HG03175 (cell line): ENCODE measurements around the gene THOC3.
A peak's percentile ranks its signal among the peaks of the same experiment; 100 is the strongest.
"Not testable (repeated sequence)": the region's sequence is repeated elsewhere in the genome, so short reads cannot be mapped to it uniquely, and the experiment has no call there.

Experiments
- ATAC-seq: cut with Tn5 transposase; IDR thresholded peaks from one replicate; pipeline ENCODE4 v1.9.1; 2021; ENCODE audit warnings: mild to moderate bottlenecking, moderate library complexity; ENCODE audit not compliant: unreplicated experiment

The THOC3 gene

DNA sequence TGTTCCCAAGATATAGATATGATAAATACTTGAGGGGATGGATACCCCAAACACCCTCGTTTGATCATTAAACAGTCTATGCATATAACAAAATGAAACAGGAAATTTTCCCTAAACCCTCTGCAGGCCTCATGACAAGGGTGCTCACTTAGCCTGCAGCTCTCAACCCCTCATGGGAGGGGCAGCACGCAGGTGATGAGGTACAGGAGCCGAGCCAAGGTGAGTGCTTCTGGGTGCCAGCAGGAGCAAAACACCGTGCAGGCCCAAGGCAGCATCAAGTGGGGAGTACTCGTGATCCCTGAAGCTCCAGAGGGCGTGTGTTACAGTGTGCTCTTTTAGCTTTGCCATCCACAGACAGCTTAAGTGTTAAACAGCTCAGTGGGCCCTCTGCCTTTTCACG lies 24.9 kb downstream of the THOC3 start:
- not testable (repeated sequence) for ATAC-seq

DNA sequence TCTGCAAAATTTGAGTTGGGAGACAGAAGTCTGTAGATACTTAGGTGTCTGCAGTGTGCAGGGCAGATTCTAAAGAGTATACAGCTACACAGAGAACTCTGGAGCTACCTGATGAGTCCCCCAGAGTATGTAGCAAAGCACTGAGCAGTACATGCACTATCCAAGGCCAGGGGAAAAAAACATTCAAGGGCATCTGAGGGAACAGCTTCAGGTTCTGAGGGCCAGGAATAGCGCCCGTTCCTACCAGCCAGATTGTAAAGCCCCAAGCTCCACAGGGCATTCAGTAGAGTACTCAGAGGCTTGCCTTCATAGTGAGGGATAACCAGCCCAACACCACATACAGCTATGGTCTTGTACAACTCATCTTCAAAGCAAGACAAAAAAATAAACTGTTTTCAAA lies 27.5 kb downstream of the THOC3 start:
- not testable (repeated sequence) for ATAC-seq

DNA sequence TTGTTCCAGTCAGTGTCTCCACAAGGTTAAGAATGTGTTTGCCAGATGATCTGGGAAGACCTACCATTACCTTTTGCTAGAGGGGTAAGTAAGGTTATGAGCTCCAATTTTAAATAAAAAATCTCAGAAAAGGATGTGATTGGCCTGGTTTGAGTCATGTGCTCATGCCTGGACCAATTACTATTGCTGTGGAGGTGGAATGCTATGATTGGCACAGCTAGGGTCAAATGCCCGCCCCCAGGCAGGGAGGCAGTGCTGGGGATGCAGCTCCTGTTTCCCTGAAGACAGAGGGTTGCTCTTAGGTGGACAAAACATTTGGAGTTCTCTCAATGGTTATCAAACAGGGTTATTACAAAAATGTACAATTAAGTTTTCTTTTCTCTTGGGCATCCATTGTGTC lies 29.6 kb downstream of the THOC3 start:
- not testable (repeated sequence) for ATAC-seq

DNA sequence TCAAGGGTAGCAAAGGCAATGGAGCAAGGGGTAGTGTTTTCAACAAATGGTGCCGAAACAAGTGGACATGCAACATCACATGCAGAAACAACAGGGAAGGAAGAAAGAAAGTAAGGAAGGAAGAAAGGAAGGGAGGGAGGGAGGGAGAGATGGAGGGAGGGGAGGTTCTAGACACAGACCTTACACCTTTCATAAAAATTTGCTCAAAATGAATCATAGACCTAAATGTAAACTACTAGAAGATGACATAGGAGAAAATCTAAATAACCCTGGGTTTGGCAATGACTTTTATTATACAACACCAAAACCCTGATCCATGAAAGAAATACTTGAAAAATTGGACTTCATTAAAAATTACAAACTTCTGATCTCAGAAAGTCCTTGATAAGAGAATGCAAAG lies 39.4 kb downstream of the THOC3 start:
- ATAC-seq: not testable (repeated sequence)

DNA sequence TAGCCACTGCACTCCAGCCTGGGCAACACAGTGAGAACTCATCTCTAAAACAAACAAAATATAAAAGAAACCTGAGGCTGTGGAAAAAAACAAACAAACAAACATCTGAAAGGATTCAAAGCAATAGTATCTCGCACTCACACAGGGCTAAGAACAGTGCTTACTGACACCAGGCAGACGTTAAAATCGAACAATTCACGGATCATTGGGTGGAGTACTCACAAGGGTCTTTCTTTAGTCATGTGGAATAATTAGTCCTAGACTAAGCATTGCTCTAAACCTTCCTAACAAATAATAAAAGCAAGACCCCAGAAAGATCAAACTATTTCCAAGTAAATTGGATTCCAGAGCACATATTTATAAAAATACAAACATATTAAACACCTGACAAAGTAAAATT lies 43.0 kb downstream of the THOC3 start:
- not testable (repeated sequence) for ATAC-seq

DNA sequence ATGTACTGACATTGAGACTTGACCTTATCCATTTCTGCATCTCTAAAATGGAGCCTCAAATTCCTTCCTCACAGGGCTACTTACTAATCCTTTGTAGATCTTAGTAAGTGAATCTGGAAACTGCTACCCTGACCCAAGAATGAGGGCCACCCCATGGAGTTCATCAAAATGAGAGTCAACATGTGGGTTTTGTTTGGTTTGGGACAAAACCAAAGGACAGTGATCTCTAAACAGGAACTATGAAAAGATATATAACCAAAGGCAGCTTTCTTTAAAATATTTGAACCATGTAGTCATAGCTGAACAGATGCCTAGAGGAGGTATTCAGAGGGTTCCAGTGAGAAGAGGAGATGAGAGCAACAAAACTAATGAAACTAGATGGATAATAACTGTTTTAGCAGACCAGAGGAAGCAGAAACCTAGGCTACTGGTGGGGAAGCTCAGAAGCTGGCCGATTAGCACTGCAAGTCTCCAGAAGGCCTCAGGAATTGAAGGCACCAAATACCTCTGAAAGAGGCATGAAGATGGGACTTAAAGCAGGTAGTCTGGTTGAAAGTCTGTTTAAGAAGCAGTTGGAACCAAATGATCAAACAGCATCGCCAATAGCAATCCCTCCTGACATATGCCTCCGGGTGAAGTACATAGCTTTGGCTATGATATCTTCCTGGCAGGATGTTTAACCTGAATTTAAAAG lies 45.8 kb downstream of the THOC3 start:
- ATAC-seq: no peak

DNA sequence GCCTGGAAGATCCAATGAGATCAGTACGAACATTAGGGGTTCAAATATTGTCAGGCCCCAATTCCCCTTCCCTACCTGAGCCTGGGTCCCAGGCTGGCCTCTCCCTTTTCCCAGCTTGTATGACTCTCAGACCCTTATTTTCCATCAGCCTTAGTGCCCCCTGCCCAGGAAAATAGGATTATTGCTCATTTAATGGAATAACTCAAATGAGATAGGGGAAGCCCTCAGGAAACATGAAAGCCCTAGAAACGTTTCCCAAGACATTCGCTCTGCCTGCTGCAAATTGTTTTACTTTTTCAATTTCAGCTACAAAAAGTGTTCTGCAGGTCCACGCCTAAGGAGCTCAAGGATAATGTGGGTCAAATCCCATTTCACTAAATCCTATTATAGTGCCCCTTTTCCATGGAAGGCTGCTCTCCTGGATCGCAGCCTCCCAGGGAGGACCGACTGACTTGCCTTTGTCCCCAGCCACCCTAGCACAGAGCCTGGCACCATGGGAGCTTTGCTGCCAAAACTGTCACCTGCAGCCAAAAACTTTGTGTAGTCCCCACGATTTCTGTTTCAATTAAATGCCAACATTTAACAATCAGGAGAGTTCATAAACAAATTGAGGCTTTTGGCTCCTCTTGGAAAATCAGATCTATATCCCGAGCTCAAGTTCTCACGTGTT lies 46.9 kb downstream of the THOC3 start:
- no peak for ATAC-seq

DNA sequence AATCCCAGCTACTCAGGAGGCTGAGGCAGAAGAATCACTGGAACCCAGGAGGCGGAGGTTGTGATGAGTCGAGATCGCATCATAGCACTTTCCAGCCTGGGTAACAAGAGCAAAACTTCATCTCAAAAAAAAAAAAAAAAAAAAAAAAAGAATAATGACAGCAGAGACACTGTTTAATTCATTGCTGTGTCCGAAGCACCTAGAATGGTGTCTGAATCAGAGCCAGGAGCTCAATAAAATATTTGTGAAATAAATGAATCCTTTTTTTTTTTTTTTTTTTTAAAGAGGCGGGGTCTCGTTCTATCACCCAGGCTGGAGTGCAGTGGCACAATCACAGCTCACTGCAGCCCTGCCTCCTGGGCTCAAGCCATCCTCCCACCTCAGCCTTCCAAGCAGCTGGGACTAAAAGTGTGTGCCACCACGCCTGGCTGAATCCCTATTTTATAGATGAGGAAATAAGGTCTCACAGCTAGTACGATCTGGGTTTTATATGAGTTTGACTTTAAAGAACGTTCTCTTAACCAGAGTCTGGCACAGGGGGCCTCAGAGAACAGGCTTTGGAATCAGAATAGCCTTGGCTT lies 47.8 kb downstream of the THOC3 start:
- no peak for ATAC-seq

DNA sequence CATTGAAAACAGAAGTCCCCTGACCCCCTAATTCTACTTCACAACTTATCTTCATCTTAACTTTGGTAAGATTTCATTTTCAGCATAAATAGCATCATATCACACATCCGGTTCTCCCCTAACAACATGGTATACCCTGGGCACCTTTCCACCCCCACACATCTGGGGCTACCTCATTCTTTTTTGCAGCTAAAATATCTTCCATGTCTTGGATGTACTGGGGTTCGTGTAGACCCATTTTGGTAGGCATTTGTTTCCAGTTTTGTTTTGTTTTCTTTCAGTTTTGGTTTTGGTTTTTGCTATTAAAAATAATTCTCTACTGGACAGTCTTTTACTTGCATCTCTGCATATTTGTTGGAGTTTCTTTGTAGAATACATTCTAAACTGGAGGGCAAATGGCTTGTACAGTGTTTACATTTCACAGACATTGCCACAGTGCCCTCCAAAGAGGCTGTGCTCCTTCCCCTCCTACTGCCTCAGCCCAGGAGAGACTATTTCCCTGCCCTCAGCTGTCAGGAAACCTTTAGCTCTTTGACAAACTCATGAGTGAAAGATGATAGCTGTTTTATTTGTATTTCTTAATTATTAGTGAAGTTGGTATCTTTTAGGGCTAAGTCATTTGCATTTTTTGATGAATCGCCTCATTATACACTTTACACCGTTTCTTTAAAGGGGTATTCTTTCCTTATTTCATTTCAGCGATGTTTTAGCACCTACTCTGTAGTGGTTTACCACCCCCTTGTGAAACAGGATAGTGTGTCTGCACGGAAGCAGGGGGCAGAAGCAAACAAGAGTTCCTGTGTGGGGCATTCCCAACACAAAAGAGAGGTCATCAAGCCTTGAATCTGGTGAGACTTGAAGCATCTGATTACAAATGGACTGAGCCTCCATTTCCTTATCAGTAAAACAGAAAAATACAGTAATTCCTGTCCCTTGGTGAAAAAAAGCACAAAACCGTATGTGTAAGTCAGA lies 52.8 kb downstream of the THOC3 start:
- ATAC-seq: peak; percentile 65

DNA sequence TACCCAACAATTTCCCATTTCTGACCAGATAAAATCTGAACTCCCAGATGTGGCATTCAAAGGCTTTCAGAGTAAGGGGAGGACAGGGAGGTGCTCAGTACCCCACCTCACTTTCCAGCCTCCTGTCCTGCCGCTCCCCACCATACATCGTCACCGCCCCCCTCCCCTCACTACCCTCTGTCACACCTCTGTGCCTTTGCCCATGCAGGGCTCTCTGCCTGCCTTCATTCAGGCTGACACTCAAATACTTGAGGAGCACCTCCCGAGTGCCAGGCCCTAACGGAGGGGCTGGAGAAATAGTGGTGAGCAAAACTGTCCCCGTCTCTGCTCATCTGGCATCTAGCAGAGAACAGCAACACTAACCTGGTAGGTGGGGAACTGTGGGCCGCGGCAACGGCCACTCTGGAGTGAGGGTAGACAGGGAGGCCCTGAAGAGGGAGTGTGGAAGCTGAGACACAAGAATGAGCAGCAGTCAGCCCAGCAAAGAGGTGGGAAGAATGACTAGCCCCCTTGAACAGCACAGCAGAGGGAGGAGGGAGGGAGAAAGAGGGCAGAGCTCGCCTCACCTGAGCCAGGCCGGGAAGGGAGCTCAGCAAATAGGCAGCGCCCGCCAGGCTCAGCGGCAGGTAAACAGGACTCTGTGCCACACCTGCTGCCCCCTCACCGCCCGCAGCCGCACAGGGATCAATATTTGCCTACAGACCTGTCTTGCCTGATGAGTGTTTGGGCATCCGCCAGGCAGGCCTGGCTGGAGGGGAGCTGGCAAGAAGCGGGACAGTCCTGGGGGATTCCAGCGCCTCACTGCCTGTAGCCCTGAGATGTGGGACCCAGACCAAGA lies 54.1 kb downstream of the THOC3 start:
- not testable (repeated sequence) for ATAC-seq

DNA sequence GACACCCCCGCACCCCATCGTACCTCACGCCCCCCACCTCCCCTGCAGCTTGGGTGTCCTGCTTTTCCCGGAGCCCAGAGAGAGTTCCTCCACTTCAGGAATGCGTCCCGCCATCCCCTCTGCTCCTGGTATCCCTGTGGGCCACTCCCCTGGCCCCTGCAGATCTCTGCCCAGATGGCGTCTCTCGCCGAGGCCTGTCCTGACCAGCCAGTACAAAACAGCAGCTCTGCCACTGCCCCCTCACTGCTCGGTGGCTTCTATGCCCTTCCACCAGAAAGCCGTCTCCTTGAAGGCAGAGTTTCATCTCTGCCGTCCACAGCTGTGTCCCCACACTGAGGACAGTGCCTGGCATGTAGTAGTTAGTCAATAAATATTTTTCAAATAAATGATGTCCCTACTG lies 58.0 kb downstream of the THOC3 start:
- ATAC-seq: not testable (repeated sequence)
